Hepatocyte (in vitro differentiated cells): ENCODE measurements around the gene GPC5. TPM values are rescaled to one million over a fixed set of nuclear protein-coding genes. Genes with fewer than 3 reads are reported as not detected.

ENCODE experiments used
- DNase-seq: peaks from one replicate; pipeline ENCODE4 v3.0.0-alpha.2; 2016; ENCODE audit warnings: low spot score
- H2AFZ ChIP-seq: fragments of 200-600 bp; sonication (generic); 2 replicates; pipeline ENCODE4 v1.6.0; 2016; ENCODE audit warnings: antibody characterized with exemption, mild to moderate bottlenecking
- H3K27ac ChIP-seq: fragments of 200-600 bp; sonication (generic); 2 replicates; pipeline ENCODE4 v1.5.1; 2016; ENCODE audit warnings: mild to moderate bottlenecking
- H3K27me3 ChIP-seq: fragments of 200-600 bp; sonication (generic); 2 replicates; pipeline ENCODE4 v1.6.1; 2016
- H3K36me3 ChIP-seq: fragments of 200-600 bp; sonication (generic); replicated peaks from 2 replicates; pipeline ENCODE4 v1.5.1; 2016; ENCODE audit warnings: low read depth; ENCODE audit not compliant: insufficient read depth
- H3K4me1 ChIP-seq: fragments of 200-600 bp; sonication (generic); 2 replicates; pipeline ENCODE4 v1.5.1; 2016; ENCODE audit warnings: mild to moderate bottlenecking, moderate library complexity; ENCODE audit not compliant: insufficient read depth
- H3K4me2 ChIP-seq: fragments of 200-600 bp; sonication (generic); 2 replicates; pipeline ENCODE4 v1.6.0; 2016
- H3K4me3 ChIP-seq: fragments of 200-600 bp; sonication (generic); 2 replicates; pipeline ENCODE4 v1.5.1; 2016; ENCODE audit warnings: mild to moderate bottlenecking
- H3K79me2 ChIP-seq: fragments of 200-600 bp; sonication (generic); 2 replicates; pipeline ENCODE4 v1.6.0; 2017; ENCODE audit warnings: mild to moderate bottlenecking
- H3K9me2 ChIP-seq: fragments of 200-600 bp; sonication (generic); replicated peaks from 2 replicates; pipeline ENCODE4 v1.6.0; 2017; ENCODE audit warnings: mild to moderate bottlenecking; ENCODE audit not compliant: insufficient read depth
- H3K9me3 ChIP-seq: fragments of 200-600 bp; sonication (generic); 2 replicates; pipeline ENCODE4 v1.5.1; 2016; ENCODE audit warnings: low read depth, mild to moderate bottlenecking
- H4K20me1 ChIP-seq: fragments of 200-600 bp; sonication (generic); 2 replicates; pipeline ENCODE4 v1.6.0; 2016; ENCODE audit warnings: mild to moderate bottlenecking; ENCODE audit not compliant: insufficient read depth, poor library complexity, severe bottlenecking
- EZH2 ChIP-seq: fragments of 200-600 bp; sonication (generic); IDR thresholded peaks from 2 replicates; pipeline ENCODE4 v1.6.1; 2016; ENCODE audit warnings: antibody characterized with exemption, mild to moderate bottlenecking, borderline replicate concordance
- EZH2phosphoT487 ChIP-seq: fragments of 200-600 bp; sonication (generic); IDR thresholded peaks from one replicate; pipeline ENCODE4 v1.6.1; 2018; ENCODE audit warnings: antibody characterized with exemption, mild to moderate bottlenecking, low read depth, moderate library complexity; ENCODE audit not compliant: unreplicated experiment, severe bottlenecking
- WGBS: methylation state at CpG from one replicate; pipeline ENCODE4 v1.1.6; 2016; ENCODE audit warnings: low lambda C conversion rate; ENCODE audit errors: missing lambda C conversion rate; 5-methylcytosine and 5-hydroxymethylcytosine counted together
- polyA plus RNA-seq: library from polyadenylated mRNA; unstranded; fragments of >200 nt; fragmentation: Nextera tagmentation; extraction: Ambion mirVana; gene quantifications from 2 replicates; pipeline ENCODE4 v1.2.1, GENCODE V29; 2016
- total RNA-seq: library from RNA; depleted of rRNA; stranded (reverse); fragments of >200 nt; gene quantifications from 2 replicates; pipeline ENCODE4 v1.2.3, GENCODE V29; 2014
- TF ChIP-seq, protein P1 (sequence below): fragments of 200-600 bp; sonication (generic); IDR thresholded peaks from 2 replicates; pipeline ENCODE4 v1.5.1; 2016; ENCODE audit warnings: antibody characterized with exemption, mild to moderate bottlenecking; ENCODE audit not compliant: poor library complexity

Gene GPC5
- total and polyA plus RNA-seq, 2 experiments from 2014 or later: 3.9 to 5.4 TPM

DNA sequence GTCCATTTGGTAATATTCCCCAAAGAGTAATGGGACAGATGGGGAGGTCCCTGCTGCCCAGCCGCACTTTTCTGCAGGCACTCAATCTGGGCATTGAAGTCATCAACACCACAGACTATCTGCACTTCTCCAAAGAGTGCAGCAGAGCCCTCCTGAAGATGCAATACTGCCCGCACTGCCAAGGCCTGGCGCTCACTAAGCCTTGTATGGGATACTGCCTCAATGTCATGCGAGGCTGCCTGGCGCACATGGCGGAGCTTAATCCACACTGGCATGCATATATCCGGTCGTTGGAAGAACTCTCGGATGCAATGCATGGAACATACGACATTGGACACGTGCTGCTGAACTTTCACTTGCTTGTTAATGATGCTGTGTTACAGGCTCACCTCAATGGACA is 295.0 kb downstream of the GPC5 start:
- no peak overlapping the region for H3K4me3 ChIP-seq
- no peaks in the 10 kb centered on the region for H4K20me1 ChIP-seq
- H3K36me3 ChIP-seq: no peaks in the 10 kb centered on the region
- H3K9me3 ChIP-seq: no peaks in the 10 kb centered on the region
- no peak overlapping the region for H3K4me2 ChIP-seq
- WGBS: 94% methylated on average over 11 of the region's 11 CpGs
- no peaks in the 10 kb centered on the region for H3K27me3 ChIP-seq
- H3K27ac ChIP-seq: no peak overlapping the region
- TF ChIP-seq, protein P1, sequence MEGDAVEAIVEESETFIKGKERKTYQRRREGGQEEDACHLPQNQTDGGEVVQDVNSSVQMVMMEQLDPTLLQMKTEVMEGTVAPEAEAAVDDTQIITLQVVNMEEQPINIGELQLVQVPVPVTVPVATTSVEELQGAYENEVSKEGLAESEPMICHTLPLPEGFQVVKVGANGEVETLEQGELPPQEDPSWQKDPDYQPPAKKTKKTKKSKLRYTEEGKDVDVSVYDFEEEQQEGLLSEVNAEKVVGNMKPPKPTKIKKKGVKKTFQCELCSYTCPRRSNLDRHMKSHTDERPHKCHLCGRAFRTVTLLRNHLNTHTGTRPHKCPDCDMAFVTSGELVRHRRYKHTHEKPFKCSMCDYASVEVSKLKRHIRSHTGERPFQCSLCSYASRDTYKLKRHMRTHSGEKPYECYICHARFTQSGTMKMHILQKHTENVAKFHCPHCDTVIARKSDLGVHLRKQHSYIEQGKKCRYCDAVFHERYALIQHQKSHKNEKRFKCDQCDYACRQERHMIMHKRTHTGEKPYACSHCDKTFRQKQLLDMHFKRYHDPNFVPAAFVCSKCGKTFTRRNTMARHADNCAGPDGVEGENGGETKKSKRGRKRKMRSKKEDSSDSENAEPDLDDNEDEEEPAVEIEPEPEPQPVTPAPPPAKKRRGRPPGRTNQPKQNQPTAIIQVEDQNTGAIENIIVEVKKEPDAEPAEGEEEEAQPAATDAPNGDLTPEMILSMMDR: no peak
- TF ChIP-seq EZH2phosphoT487 (no peak), EZH2 (no peak)
- H3K9me2 ChIP-seq: no peaks in the 10 kb centered on the region
- no peak overlapping the region for H2AFZ ChIP-seq
- no peak for DNase-seq
- no peaks in the 10 kb centered on the region for H3K79me2 ChIP-seq
- no peaks in the 10 kb centered on the region for H3K4me1 ChIP-seq

DNA sequence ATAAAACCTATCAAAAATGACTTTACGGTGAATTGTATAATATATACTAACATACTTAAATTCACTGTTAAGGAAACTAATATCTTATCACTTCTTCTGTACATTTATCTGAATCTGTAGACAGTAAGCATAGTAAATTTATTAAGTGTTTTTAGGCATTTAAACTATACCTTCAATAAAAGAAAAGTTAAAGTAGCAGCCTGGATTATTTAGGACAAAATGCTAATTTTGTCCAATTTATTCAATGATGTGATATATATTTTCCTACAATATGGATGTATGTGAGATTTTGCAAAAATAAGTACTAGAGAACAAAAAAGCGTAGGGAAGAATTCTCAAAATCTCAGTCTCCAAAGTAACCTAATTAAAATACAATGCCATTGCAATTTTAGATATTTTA is 299.9 kb downstream of the GPC5 start:
- WGBS: 96% methylated on average over 2 of the region's 2 CpGs
- H3K27me3 ChIP-seq: no peaks in the 10 kb centered on the region
- H3K4me3 ChIP-seq: no peak overlapping the region
- TF ChIP-seq, protein P1: no peak
- no peak for TF ChIP-seq EZH2
- TF ChIP-seq EZH2phosphoT487: no peak
- no peak overlapping the region for H3K27ac ChIP-seq
- no peaks in the 10 kb centered on the region for H3K36me3 ChIP-seq
- no peaks in the 10 kb centered on the region for H4K20me1 ChIP-seq
- H3K4me1 ChIP-seq: no peaks in the 10 kb centered on the region
- H2AFZ ChIP-seq: no peak overlapping the region
- H3K9me3 ChIP-seq: no peaks in the 10 kb centered on the region
- H3K4me2 ChIP-seq: no peak overlapping the region
- H3K9me2 ChIP-seq: no peaks in the 10 kb centered on the region
- DNase-seq: no peak
- H3K79me2 ChIP-seq: no peaks in the 10 kb centered on the region

DNA sequence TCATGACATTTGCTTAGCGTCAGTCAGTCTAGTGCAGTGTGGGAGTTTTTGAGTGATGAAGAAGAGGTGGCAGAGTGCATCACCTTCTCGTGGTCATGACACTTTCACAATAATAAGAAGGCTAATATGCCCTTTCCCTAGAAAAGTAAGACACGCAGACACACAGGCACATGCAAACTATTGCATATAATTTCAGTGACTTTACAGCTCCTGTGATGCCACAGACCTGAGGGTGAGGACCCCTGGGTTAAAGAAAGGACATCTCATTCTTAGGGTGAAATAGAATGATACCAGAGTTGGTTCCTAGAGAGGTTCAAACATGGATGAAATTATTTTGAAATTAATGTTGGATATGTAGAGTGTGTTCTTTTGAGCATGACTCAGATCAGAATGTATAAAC is 300.3 kb downstream of the GPC5 start:
- H3K79me2 ChIP-seq: no peaks in the 10 kb centered on the region
- no peak for TF ChIP-seq EZH2phosphoT487
- TF ChIP-seq EZH2: no peak
- TF ChIP-seq, protein P1: no peak
- DNase-seq: no peak
- no peaks in the 10 kb centered on the region for H3K4me1 ChIP-seq
- no peak overlapping the region for H3K4me3 ChIP-seq
- H3K9me3 ChIP-seq: no peaks in the 10 kb centered on the region
- H4K20me1 ChIP-seq: no peaks in the 10 kb centered on the region
- no peak overlapping the region for H3K4me2 ChIP-seq
- no peak overlapping the region for H2AFZ ChIP-seq
- no peak overlapping the region for H3K27ac ChIP-seq
- H3K27me3 ChIP-seq: no peaks in the 10 kb centered on the region
- 91% methylated on average over 3 of the region's 3 CpGs for WGBS
- no peaks in the 10 kb centered on the region for H3K9me2 ChIP-seq
- no peaks in the 10 kb centered on the region for H3K36me3 ChIP-seq

DNA sequence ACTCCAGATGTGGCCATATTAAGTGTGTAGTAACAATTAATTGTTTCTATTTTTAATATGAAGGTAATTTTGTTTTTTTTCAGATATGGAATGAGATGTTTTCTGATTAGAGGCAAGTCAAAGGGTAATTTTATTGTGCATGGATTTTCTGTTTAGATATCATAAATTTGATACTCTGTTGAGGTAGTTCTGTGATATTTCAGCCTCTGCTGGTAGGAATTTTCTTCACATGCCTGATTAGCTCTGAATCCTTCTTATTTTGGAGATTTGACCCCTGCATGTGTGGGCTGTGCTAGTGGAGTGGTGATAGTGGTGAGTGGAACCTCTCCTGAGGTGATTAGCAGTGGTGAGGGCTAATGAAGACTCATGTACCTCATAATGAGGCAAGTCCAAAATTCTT is 301.4 kb downstream of the GPC5 start:
- H3K27me3 ChIP-seq: no peaks in the 10 kb centered on the region
- no peaks in the 10 kb centered on the region for H3K36me3 ChIP-seq
- no peaks in the 10 kb centered on the region for H3K9me2 ChIP-seq
- no peak for DNase-seq
- H3K4me2 ChIP-seq: no peak overlapping the region
- no peak overlapping the region for H2AFZ ChIP-seq
- no peaks in the 10 kb centered on the region for H3K79me2 ChIP-seq
- no peak overlapping the region for H3K4me3 ChIP-seq
- H3K9me3 ChIP-seq: no peaks in the 10 kb centered on the region
- no peak overlapping the region for H3K27ac ChIP-seq
- no peaks in the 10 kb centered on the region for H3K4me1 ChIP-seq
- TF ChIP-seq EZH2phosphoT487: no peak
- no peak for TF ChIP-seq EZH2
- TF ChIP-seq, protein P1: no peak
- H4K20me1 ChIP-seq: no peaks in the 10 kb centered on the region
